ENCODE measurements around the gene SYS1.

Gene SYS1

GRCh38 chr20:45358282-45359068, 4.5 kb upstream of the SYS1 start:
- no peak for DNase-seq (ENCODE audit: low read depth)

GRCh38 chr20:45359069-45359405, 3.9 kb upstream of the SYS1 start:
- DNase-seq (ENCODE audit: low read depth), result no peak

GRCh38 chr20:45359406-45360148, 3.4 kb upstream of the SYS1 start:
- DNase-seq (ENCODE audit: low read depth), result no peak

GRCh38 chr20:45361793-45362192, 1.2 kb upstream of the SYS1 start:
- no peak for DNase-seq (ENCODE audit: low read depth)

- no peak for DNase-seq (ENCODE audit: low read depth)
Measured at GRCh38 chr20:45363611-45364492, 896 bp downstream of the SYS1 start.

- DNase-seq (ENCODE audit: low read depth), result no peak
Measured at GRCh38 chr20:45365444-45365970, 2.6 kb downstream of the SYS1 start.

GRCh38 chr20:45366192-45366591, 3.2 kb downstream of the SYS1 start:
- no peak for DNase-seq (ENCODE audit: low read depth)

GRCh38 chr20:45366631-45367030, 3.7 kb downstream of the SYS1 start:
- no peak for DNase-seq (ENCODE audit: low read depth)

GRCh38 chr20:45367126-45367525, 4.2 kb downstream of the SYS1 start:
- no peak for DNase-seq (ENCODE audit: low read depth)

GRCh38 chr20:45368221-45368980, 5.4 kb downstream of the SYS1 start:
- DNase-seq (ENCODE audit: low read depth), result no peak

- DNase-seq (ENCODE audit: low read depth), result no peak
Measured at GRCh38 chr20:45370571-45371160, 7.7 kb downstream of the SYS1 start.

GRCh38 chr20:45372241-45372640, 9.3 kb downstream of the SYS1 start:
- no peak for DNase-seq (ENCODE audit: low read depth)

- DNase-seq (ENCODE audit: low read depth), result no peak
Measured at GRCh38 chr20:45372646-45373352, 9.8 kb downstream of the SYS1 start.

- DNase-seq (ENCODE audit: low read depth), result peak; percentile 83
Measured at GRCh38 chr20:45373353-45374100, 10.6 kb downstream of the SYS1 start.

GRCh38 chr20:45374101-45374467, 11.1 kb downstream of the SYS1 start:
- DNase-seq (ENCODE audit: low read depth), result no peak

- no peak for DNase-seq (ENCODE audit: low read depth)
Measured at GRCh38 chr20:45374966-45375365, 12.0 kb downstream of the SYS1 start.

- DNase-seq (ENCODE audit: low read depth), result no peak
Measured at GRCh38 chr20:45377269-45377668, 14.3 kb downstream of the SYS1 start.

GRCh38 chr20:45378191-45378590, 15.2 kb downstream of the SYS1 start, which contains the start of gene TP53TG5:
Gene TP53TG5 (minus strand): TSS chr20:45378325. CDS start chr20:45378236, 89 bp downstream.
- no peak for DNase-seq (ENCODE audit: low read depth)

- DNase-seq (ENCODE audit: low read depth), result no peak
Measured at GRCh38 chr20:45387274-45387673, 24.3 kb downstream of the SYS1 start.

GRCh38 chr20:45390931-45391330, 28.0 kb downstream of the SYS1 start:
- no peak for DNase-seq (ENCODE audit: low read depth)

Data from activated gamma-delta T cell treated with anti-CD3 and anti-CD28 coated beads, Interleukin-2, amount 50 U/mL, for 16 hours (primary cell).